GM04504 (cell line): ENCODE data around the gene KRT76.

Source experiments
- DNase-seq: peaks from one replicate; pipeline ENCODE4 v3.0.0-alpha.2; 2012; ENCODE audit warnings: low read depth

The KRT76 gene

GRCh38 chr12:52776913-52777395 lies at the start of gene KRT76:
Gene KRT76, minus strand, starts transcription at chr12:52777345. Its CDS starts 54 bp downstream, at chr12:52777291.
- DNase-seq = no peak

GRCh38 chr12:52825961-52826360 lies 48.8 kb upstream of the KRT76 start:
- DNase-seq = no peak

GRCh38 chr12:52824741-52825410 lies 47.7 kb upstream of the KRT76 start:
- DNase-seq = no peak

- DNase-seq = no peak
These were observed 46.8 kb upstream of the KRT76 start for GRCh38 chr12:52823761-52824450.

GRCh38 chr12:52822771-52823510 lies 45.8 kb upstream of the KRT76 start:
- DNase-seq = no peak

- no peak for DNase-seq
These were observed 44.9 kb upstream of the KRT76 start for GRCh38 chr12:52821826-52822660.

- no peak for DNase-seq
These were observed 44.1 kb upstream of the KRT76 start for GRCh38 chr12:52821071-52821730.

GRCh38 chr12:52820521-52820920 lies 43.4 kb upstream of the KRT76 start:
- no peak for DNase-seq

GRCh38 chr12:52819731-52820510 lies 42.8 kb upstream of the KRT76 start:
- no peak for DNase-seq

GRCh38 chr12:52818887-52819420 lies 41.8 kb upstream of the KRT76 start:
- DNase-seq = no peak

GRCh38 chr12:52818388-52818787 lies 41.2 kb upstream of the KRT76 start:
- DNase-seq = no peak

GRCh38 chr12:52817699-52818238 lies 40.6 kb upstream of the KRT76 start:
- no peak for DNase-seq

GRCh38 chr12:52817003-52817698 lies 40.0 kb upstream of the KRT76 start:
- DNase-seq = no peak

- no peak for DNase-seq
These were observed 38.8 kb upstream of the KRT76 start for GRCh38 chr12:52815676-52816588.

- no peak for DNase-seq
These were observed 38.0 kb upstream of the KRT76 start for GRCh38 chr12:52815161-52815560.

- DNase-seq = no peak
These were observed 37.6 kb upstream of the KRT76 start for GRCh38 chr12:52814710-52815155.

GRCh38 chr12:52813885-52814709 lies 37.0 kb upstream of the KRT76 start, which contains the start of gene KRT4:
Gene KRT4, minus strand, starts transcription at chr12:52814116. Its CDS starts 58 bp downstream, at chr12:52814058.
- DNase-seq = peak; percentile 31
